Astrocyte (in vitro differentiated cells and primary cell): ENCODE data around the gene MRPL14.

Experiments
- CTCF ChIP-seq: IDR thresholded peaks from 2 replicates; pipeline ENCODE4 v1.5.1; 2011; ENCODE audit warnings: low read depth, mild to moderate bottlenecking, inconsistent platforms, low read length, moderate library complexity; ENCODE audit not compliant: insufficient read depth
- EZH2 ChIP-seq: IDR thresholded peaks from 2 replicates; pipeline ENCODE4 v1.6.1; 2012; ENCODE audit warnings: mild to moderate bottlenecking, low read length, inconsistent platforms; ENCODE audit not compliant: insufficient read depth

- peak; percentile 73 for TF ChIP-seq CTCF
- TF ChIP-seq EZH2 = no peak
Observed at GRCh38 chr6:44096612-44097011, 30.6 kb downstream of the MRPL14 start.
